ENCODE results near the gene FAM120A. TPM values are rescaled to one million over a fixed set of nuclear protein-coding genes. Genes with fewer than 3 reads are reported as not detected.
A peak's percentile ranks its signal among the peaks of the same experiment; 100 is the strongest.

FAM120A gene
- total and polyA plus RNA-seq, 9 of the 15 experiments (the other 6 are each of a cell fraction or from before 2014, with no cell fraction given), result 8.7 to 71.0 (median 42.2) TPM

- ATAC-seq, result no peak
- ChIA-PET CTCF (ENCODE audit: low intra/inter-chr PET ratio) (no interaction called here), POLR2A (interaction anchor here (0.6 to 4.1 kb wide), 4 partner anchors 10 to 202 kb away, joined by 3 to 53 read pairs (median 3); partner anchors contain the start of gene FAM120AOS)
- Histone ChIP-seq H4K20me1 (replicated peaks; ENCODE audit: control insufficient read depth, insufficient read depth, low read length) (peaks cover 15% of the 10 kb centered on the region), H3K9ac (ENCODE audit: insufficient read depth in 1 of 2, low read depth in 2 of 2, low read length in 2 of 2) (no peak overlapping the region), H3K36me3 (ENCODE audit: control insufficient read depth, insufficient read depth, low read length) (peaks cover 27% of the 10 kb centered on the region; the same call in 2 of the 3 replicates), H3K4me3 (no peak overlapping the region), H3K4me2 (ENCODE audit: insufficient read depth, low read length) (no peak overlapping the region), H3K27me3 (ENCODE audit: control insufficient read depth in 2 of 2, insufficient read depth in 2 of 2, low read length in 2 of 2) (no peaks in the 10 kb centered on the region), H2AFZ (ENCODE audit: low read depth, low read length) (no peak overlapping the region), H3K9me1 (ENCODE audit: control insufficient read depth, insufficient read depth, low read length) (peaks cover 3% of the 10 kb centered on the region), H3K27ac (ENCODE audit: extremely low read depth, low read depth, low read length) (peak overlapping the region; percentile 0; the same call in 1 of the 3 replicates), H3K9me3 (replicated peaks; ENCODE audit: control insufficient read depth, insufficient read depth, low read depth, low read length) (no peaks in the 10 kb centered on the region), H3K4me1 (replicated peaks in 1 of 2; ENCODE audit: control insufficient read depth in 2 of 2, insufficient read depth in 2 of 2, low read length in 2 of 2) (peaks cover 5 to 35% of the 10 kb centered on the region in 2 experiments; a peak in 4 of 5 replicates), H3K79me2 (ENCODE audit: control insufficient read depth, insufficient read depth, low read length) (peaks cover 100% of the 10 kb centered on the region)
- WGBS (ENCODE audit: insufficient coverage, low coverage, missing lambda C conversion rate), result 39% methylated on average over 4 of the region's 4 CpGs
- intact Hi-C loops (cut with micrococcal nuclease) (no loop called here), in situ Hi-C loops (cut with MboI) (no loop called here)
- no peak for FAIRE-seq
- DNase-seq (ENCODE audit: extremely low read depth in 1 of 4, low spot score in 3 of 4), result no peak
- no TSS peak for BruUV-seq (replicated peaks)
- 0 out of 2 replicates have a peak, but pooled peaks have one; percentile 41 for TF ChIP-seq GATA2 (CRISPR knock-in tag; IDR thresholded peaks at IDR 0.05)
- no peak for TF ChIP-seq MAFG (tag; conservative IDR thresholded peaks at IDR 0.05)
These were observed 12.3 kb downstream of the FAM120A start for GRCh38 chr9:93463638-93464248.

- Histone ChIP-seq H3K36me3 (ENCODE audit: control insufficient read depth, insufficient read depth, low read length) (peaks cover 21% of the 10 kb centered on the region; the same call in 2 of the 3 replicates), H3K4me1 (replicated peaks in 1 of 2; ENCODE audit: control insufficient read depth in 2 of 2, insufficient read depth in 2 of 2, low read length in 2 of 2) (peaks cover 8 to 31% of the 10 kb centered on the region in 2 experiments; a peak in 4 of 5 replicates), H3K9me1 (ENCODE audit: control insufficient read depth, insufficient read depth, low read length) (peaks cover 3% of the 10 kb centered on the region), H2AFZ (ENCODE audit: low read depth, low read length) (no peak overlapping the region), H3K27ac (ENCODE audit: extremely low read depth, low read depth, low read length) (peak overlapping the region; percentile 16; the same call in 2 of the 3 replicates), H4K20me1 (replicated peaks; ENCODE audit: control insufficient read depth, insufficient read depth, low read length) (peaks cover 18% of the 10 kb centered on the region), H3K9ac (ENCODE audit: insufficient read depth in 1 of 2, low read depth in 2 of 2, low read length in 2 of 2) (no peak overlapping the region), H3K9me3 (replicated peaks; ENCODE audit: control insufficient read depth, insufficient read depth, low read depth, low read length) (no peaks in the 10 kb centered on the region), H3K27me3 (ENCODE audit: control insufficient read depth in 2 of 2, insufficient read depth in 2 of 2, low read length in 2 of 2) (no peaks in the 10 kb centered on the region), H3K4me3 (no peak overlapping the region), H3K4me2 (ENCODE audit: insufficient read depth, low read length) (0 out of 2 replicates have a peak overlapping the region, but pooled peaks have one; percentile 37), H3K79me2 (ENCODE audit: control insufficient read depth, insufficient read depth, low read length) (peaks cover 100% of the 10 kb centered on the region)
- no peak for DNase-seq (ENCODE audit: extremely low read depth in 1 of 4, low spot score in 3 of 4)
- CTCF ChIA-PET (ENCODE audit: low intra/inter-chr PET ratio), result no interaction called here
- peak; percentile 17 for ATAC-seq
- TF ChIP-seq YY1 (IDR thresholded peaks at IDR 0.05; ENCODE audit: borderline replicate concordance in 1 of 3, control insufficient read depth in 1 of 3, extremely low read depth in 1 of 3, insufficient read depth in 3 of 3, insufficient read length in 1 of 3, insufficient replicate concordance in 2 of 3, low read depth in 1 of 3, low read length in 2 of 3) (peak in 1 of 3 experiments; percentile 19), PBX2 (CRISPR knock-in tag; IDR thresholded peaks at IDR 0.05; ENCODE audit: low read depth) (no peak), PBX2 (tag; conservative IDR thresholded peaks at IDR 0.05; ENCODE audit: low read depth) (peak; percentile 20; the same call in 1 of the 2 replicates), ZFX (CRISPR knock-in tag; IDR thresholded peaks at IDR 0.05) (0 out of 2 replicates have a peak, but pooled peaks have one; percentile 13)
- TF ChIP-seq, protein P1, sequence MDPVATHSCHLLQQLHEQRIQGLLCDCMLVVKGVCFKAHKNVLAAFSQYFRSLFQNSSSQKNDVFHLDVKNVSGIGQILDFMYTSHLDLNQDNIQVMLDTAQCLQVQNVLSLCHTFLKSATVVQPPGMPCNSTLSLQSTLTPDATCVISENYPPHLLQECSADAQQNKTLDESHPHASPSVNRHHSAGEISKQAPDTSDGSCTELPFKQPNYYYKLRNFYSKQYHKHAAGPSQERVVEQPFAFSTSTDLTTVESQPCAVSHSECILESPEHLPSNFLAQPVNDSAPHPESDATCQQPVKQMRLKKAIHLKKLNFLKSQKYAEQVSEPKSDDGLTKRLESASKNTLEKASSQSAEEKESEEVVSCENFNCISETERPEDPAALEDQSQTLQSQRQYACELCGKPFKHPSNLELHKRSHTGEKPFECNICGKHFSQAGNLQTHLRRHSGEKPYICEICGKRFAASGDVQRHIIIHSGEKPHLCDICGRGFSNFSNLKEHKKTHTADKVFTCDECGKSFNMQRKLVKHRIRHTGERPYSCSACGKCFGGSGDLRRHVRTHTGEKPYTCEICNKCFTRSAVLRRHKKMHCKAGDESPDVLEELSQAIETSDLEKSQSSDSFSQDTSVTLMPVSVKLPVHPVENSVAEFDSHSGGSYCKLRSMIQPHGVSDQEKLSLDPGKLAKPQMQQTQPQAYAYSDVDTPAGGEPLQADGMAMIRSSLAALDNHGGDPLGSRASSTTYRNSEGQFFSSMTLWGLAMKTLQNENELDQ (CRISPR knock-in tag; IDR thresholded peaks at IDR 0.05; ENCODE audit: borderline replicate concordance), result no peak
- in situ Hi-C loops (cut with MboI), result no loop called here
- no peak for FAIRE-seq
- POLR2A ChIA-PET, result interaction anchor here (0.6 to 4.1 kb wide), 6 partner anchors 8 to 202 kb away, joined by 3 to 53 read pairs (median 4); partner anchors contain the start of gene FAM120AOS
- intact Hi-C loops (cut with micrococcal nuclease), result no loop called here
- 21% methylated on average over 3 of the region's 3 CpGs for WGBS (ENCODE audit: insufficient coverage, low coverage, missing lambda C conversion rate)
- BruUV-seq (replicated peaks), result no TSS peak
These were observed 12.9 kb downstream of the FAM120A start for GRCh38 chr9:93464395-93464794.
